ENCODE results near the gene CMTM8. TPM values are rescaled to one million over a fixed set of nuclear protein-coding genes. Genes with fewer than 3 reads are reported as not detected.

Gene CMTM8
- total RNA-seq, 2 donors from 2014 or later, result 5.8 to 11.6 TPM

- peaks cover 49% of the 10 kb centered on the region for H3K27me3 ChIP-seq (ENCODE audit: control insufficient read depth, insufficient read depth, low read length, poor library complexity, severe bottlenecking)
- H3K9me3 ChIP-seq (ENCODE audit: control insufficient read depth, low read length), result no peaks in the 10 kb centered on the region
- no peak overlapping the region for H3K4me3 ChIP-seq (ENCODE audit: low read length)
- H3K4me3 Mint-ChIP-seq, result no peak overlapping the region
- no peak overlapping the region for H3K27ac ChIP-seq (ENCODE audit: low read depth, low read length)
- peaks cover 5% of the 10 kb centered on the region for H3K4me1 ChIP-seq (ENCODE audit: control insufficient read depth, insufficient read depth, low read length)
- DNase-seq, result no peak
- TF ChIP-seq, protein P1, sequence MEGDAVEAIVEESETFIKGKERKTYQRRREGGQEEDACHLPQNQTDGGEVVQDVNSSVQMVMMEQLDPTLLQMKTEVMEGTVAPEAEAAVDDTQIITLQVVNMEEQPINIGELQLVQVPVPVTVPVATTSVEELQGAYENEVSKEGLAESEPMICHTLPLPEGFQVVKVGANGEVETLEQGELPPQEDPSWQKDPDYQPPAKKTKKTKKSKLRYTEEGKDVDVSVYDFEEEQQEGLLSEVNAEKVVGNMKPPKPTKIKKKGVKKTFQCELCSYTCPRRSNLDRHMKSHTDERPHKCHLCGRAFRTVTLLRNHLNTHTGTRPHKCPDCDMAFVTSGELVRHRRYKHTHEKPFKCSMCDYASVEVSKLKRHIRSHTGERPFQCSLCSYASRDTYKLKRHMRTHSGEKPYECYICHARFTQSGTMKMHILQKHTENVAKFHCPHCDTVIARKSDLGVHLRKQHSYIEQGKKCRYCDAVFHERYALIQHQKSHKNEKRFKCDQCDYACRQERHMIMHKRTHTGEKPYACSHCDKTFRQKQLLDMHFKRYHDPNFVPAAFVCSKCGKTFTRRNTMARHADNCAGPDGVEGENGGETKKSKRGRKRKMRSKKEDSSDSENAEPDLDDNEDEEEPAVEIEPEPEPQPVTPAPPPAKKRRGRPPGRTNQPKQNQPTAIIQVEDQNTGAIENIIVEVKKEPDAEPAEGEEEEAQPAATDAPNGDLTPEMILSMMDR (conservative IDR thresholded peaks at IDR 0.05), result no peak
- H3K9ac ChIP-seq (ENCODE audit: extremely low read depth, low read length, poor library complexity, severe bottlenecking), result no peak overlapping the region
- no peaks in the 10 kb centered on the region for H3K36me3 Mint-ChIP-seq (ENCODE audit: low read depth)
- peaks cover 39% of the 10 kb centered on the region for H3K27me3 Mint-ChIP-seq (ENCODE audit: insufficient read depth)
- WGBS, 2 experiments (ENCODE audit: insufficient coverage in 1 of 2, insufficient read length in 1 of 2), result 91 to 93% methylated on average over 12 to 13 of the region's 13 CpGs
- peaks cover 20% of the 10 kb centered on the region for H3K4me1 Mint-ChIP-seq
- no peak overlapping the region for H3K27ac Mint-ChIP-seq
- no peaks in the 10 kb centered on the region for H3K36me3 ChIP-seq (ENCODE audit: control insufficient read depth, insufficient read depth, low read length)
- no peaks in the 10 kb centered on the region for H3K9me3 Mint-ChIP-seq
Observed at GRCh38 chr3:32335365-32336112, 97.1 kb downstream of the CMTM8 start.

DNA sequence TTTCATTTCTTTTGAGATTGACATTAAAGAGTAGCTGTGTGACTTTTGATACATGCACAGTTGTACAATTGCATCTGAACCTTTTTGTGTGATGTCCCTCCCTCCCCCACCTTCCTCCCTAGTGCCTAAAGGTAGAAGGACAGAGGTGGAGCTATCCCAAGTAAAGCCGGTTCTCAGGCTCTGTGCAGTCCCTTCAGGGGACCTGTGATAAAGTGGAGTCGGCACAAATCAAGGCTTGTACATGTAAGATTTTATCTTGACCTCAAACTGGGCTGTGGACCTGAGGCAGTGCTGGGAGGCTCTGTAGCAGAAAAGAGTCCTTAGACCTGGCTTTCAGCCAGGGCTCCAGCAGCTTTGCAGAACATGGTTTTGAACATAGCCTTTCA, 97.6 kb downstream of the CMTM8 start:
- H3K27me3 Mint-ChIP-seq (ENCODE audit: insufficient read depth), result peaks cover 39% of the 10 kb centered on the region
- 84 to 100% methylated on average over 2 of the region's 2 CpGs for WGBS, 2 experiments (ENCODE audit: insufficient coverage in 1 of 2, insufficient read length in 1 of 2)
- Histone ChIP-seq H3K27me3 (ENCODE audit: control insufficient read depth, insufficient read depth, low read length, poor library complexity, severe bottlenecking) (peaks cover 49% of the 10 kb centered on the region), H3K36me3 (ENCODE audit: control insufficient read depth, insufficient read depth, low read length) (no peaks in the 10 kb centered on the region), H3K4me1 (ENCODE audit: control insufficient read depth, insufficient read depth, low read length) (peaks cover 5% of the 10 kb centered on the region), H3K27ac (ENCODE audit: low read depth, low read length) (no peak overlapping the region), H3K9me3 (ENCODE audit: control insufficient read depth, low read length) (no peaks in the 10 kb centered on the region), H3K4me3 (ENCODE audit: low read length) (no peak overlapping the region), H3K9ac (ENCODE audit: extremely low read depth, low read length, poor library complexity, severe bottlenecking) (no peak overlapping the region)
- H3K27ac Mint-ChIP-seq, result no peak overlapping the region
- H3K9me3 Mint-ChIP-seq, result no peaks in the 10 kb centered on the region
- H3K4me3 Mint-ChIP-seq, result no peak overlapping the region
- no peaks in the 10 kb centered on the region for H3K36me3 Mint-ChIP-seq (ENCODE audit: low read depth)
- DNase-seq, result no peak
- TF ChIP-seq, protein P1 (conservative IDR thresholded peaks at IDR 0.05), result no peak
- H3K4me1 Mint-ChIP-seq, result peaks cover 20% of the 10 kb centered on the region

GRCh38 chr3:32337505-32337904, 99.0 kb downstream of the CMTM8 start:
- Histone ChIP-seq H3K9me3 (ENCODE audit: control insufficient read depth, low read length) (no peaks in the 10 kb centered on the region), H3K27ac (ENCODE audit: low read depth, low read length) (no peak overlapping the region), H3K36me3 (ENCODE audit: control insufficient read depth, insufficient read depth, low read length) (no peaks in the 10 kb centered on the region), H3K4me1 (ENCODE audit: control insufficient read depth, insufficient read depth, low read length) (peaks cover 5% of the 10 kb centered on the region), H3K27me3 (ENCODE audit: control insufficient read depth, insufficient read depth, low read length, poor library complexity, severe bottlenecking) (peaks cover 49% of the 10 kb centered on the region), H3K9ac (ENCODE audit: extremely low read depth, low read length, poor library complexity, severe bottlenecking) (no peak overlapping the region), H3K4me3 (ENCODE audit: low read length) (no peak overlapping the region)
- peaks cover 39% of the 10 kb centered on the region for H3K27me3 Mint-ChIP-seq (ENCODE audit: insufficient read depth)
- TF ChIP-seq, protein P1 (conservative IDR thresholded peaks at IDR 0.05), result no peak
- no peak for DNase-seq
- H3K27ac Mint-ChIP-seq, result no peak overlapping the region
- H3K4me1 Mint-ChIP-seq, result peaks cover 16% of the 10 kb centered on the region
- H3K36me3 Mint-ChIP-seq (ENCODE audit: low read depth), result no peaks in the 10 kb centered on the region
- no peaks in the 10 kb centered on the region for H3K9me3 Mint-ChIP-seq
- no peak overlapping the region for H3K4me3 Mint-ChIP-seq
